GM19468 (cell line): Measurements from ENCODE around the gene DCST2.

ENCODE experiments used
- ATAC-seq: cut with Tn5 transposase; IDR thresholded peaks from one replicate; pipeline ENCODE4 v1.9.1; 2021; ENCODE audit warnings: mild to moderate bottlenecking, moderate library complexity, moderate number of reproducible peaks; ENCODE audit not compliant: unreplicated experiment; ENCODE audit errors: extremely low read depth

Gene DCST2

GRCh38 chr1:155033524-155033923 lies at the start of gene DCST2, which contains the start of gene DCST1:
Gene DCST2, minus strand, starts transcription at chr1:155033781. Its CDS starts 80 bp downstream, at chr1:155033701.
Gene DCST1, plus strand, starts transcription at chr1:155033824. Its CDS starts 213 bp downstream, at chr1:155034037.
- no peak for ATAC-seq

GRCh38 chr1:155083052-155083541 lies 49.5 kb upstream of the DCST2 start:
- ATAC-seq: no peak

GRCh38 chr1:155082301-155083051 lies 48.9 kb upstream of the DCST2 start:
- ATAC-seq: no peak

- no peak for ATAC-seq
These were observed 48.1 kb upstream of the DCST2 start for GRCh38 chr1:155081472-155082300.

GRCh38 chr1:155080312-155081228 lies 47.0 kb upstream of the DCST2 start:
- no peak for ATAC-seq

GRCh38 chr1:155079487-155080311 lies 46.1 kb upstream of the DCST2 start:
- no peak for ATAC-seq

- no peak for ATAC-seq
These were observed 45.6 kb upstream of the DCST2 start for GRCh38 chr1:155079210-155079486.

- no peak for ATAC-seq
These were observed 45.1 kb upstream of the DCST2 start, which contains the start of gene EFNA3 for GRCh38 chr1:155078469-155079209. Gene EFNA3, plus strand, starts transcription at chr1:155078837. Its CDS starts 105 bp downstream, at chr1:155078942.

- no peak for ATAC-seq
These were observed 44.3 kb upstream of the DCST2 start for GRCh38 chr1:155077758-155078445.

GRCh38 chr1:155077346-155077745 lies 43.8 kb upstream of the DCST2 start:
- no peak for ATAC-seq

- no peak for ATAC-seq
These were observed 42.8 kb upstream of the DCST2 start for GRCh38 chr1:155076371-155076770.

- ATAC-seq: no peak
These were observed 42.0 kb upstream of the DCST2 start for GRCh38 chr1:155075535-155075934.

GRCh38 chr1:155073377-155074242 lies 40.0 kb upstream of the DCST2 start:
- ATAC-seq: no peak

- no peak for ATAC-seq
These were observed 39.1 kb upstream of the DCST2 start for GRCh38 chr1:155072531-155073289.

GRCh38 chr1:155071701-155072100 lies 38.1 kb upstream of the DCST2 start:
- no peak for ATAC-seq

GRCh38 chr1:155070721-155071569 lies 37.4 kb upstream of the DCST2 start:
- ATAC-seq: no peak
